Hepatocyte (in vitro differentiated cells): ENCODE measurements around the gene RPL6.

Experiments
- EZH2 ChIP-seq: fragments of 200-600 bp; sonication (generic); IDR thresholded peaks from 2 replicates; pipeline ENCODE4 v1.6.1; 2016; ENCODE audit warnings: antibody characterized with exemption, mild to moderate bottlenecking, borderline replicate concordance
- EZH2phosphoT487 ChIP-seq: fragments of 200-600 bp; sonication (generic); IDR thresholded peaks from one replicate; pipeline ENCODE4 v1.6.1; 2018; ENCODE audit warnings: antibody characterized with exemption, mild to moderate bottlenecking, low read depth, moderate library complexity; ENCODE audit not compliant: unreplicated experiment, severe bottlenecking
- TF ChIP-seq, protein P1 (sequence below): fragments of 200-600 bp; sonication (generic); IDR thresholded peaks from 2 replicates; pipeline ENCODE4 v1.5.1; 2016; ENCODE audit warnings: antibody characterized with exemption, mild to moderate bottlenecking; ENCODE audit not compliant: poor library complexity

DNA sequence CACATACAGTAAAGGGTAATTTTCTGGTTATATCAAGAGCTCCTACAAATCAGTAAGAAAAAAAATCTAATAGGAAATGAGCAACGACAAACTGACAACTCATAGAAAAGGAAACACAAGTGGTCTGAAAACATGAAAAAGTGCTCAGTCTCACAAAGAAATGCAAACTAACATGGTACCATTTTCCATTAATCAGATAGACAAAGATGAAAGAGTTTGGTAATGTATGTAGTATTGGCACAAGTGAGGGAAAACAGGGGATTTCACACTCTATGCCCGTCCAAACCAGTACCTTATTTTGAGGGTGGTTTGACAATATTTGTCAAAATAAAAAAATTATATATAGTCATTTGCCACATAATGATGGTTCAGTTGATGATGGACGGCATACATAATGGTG is 22.6 kb upstream of the RPL6 start:
- TF ChIP-seq, protein P1, sequence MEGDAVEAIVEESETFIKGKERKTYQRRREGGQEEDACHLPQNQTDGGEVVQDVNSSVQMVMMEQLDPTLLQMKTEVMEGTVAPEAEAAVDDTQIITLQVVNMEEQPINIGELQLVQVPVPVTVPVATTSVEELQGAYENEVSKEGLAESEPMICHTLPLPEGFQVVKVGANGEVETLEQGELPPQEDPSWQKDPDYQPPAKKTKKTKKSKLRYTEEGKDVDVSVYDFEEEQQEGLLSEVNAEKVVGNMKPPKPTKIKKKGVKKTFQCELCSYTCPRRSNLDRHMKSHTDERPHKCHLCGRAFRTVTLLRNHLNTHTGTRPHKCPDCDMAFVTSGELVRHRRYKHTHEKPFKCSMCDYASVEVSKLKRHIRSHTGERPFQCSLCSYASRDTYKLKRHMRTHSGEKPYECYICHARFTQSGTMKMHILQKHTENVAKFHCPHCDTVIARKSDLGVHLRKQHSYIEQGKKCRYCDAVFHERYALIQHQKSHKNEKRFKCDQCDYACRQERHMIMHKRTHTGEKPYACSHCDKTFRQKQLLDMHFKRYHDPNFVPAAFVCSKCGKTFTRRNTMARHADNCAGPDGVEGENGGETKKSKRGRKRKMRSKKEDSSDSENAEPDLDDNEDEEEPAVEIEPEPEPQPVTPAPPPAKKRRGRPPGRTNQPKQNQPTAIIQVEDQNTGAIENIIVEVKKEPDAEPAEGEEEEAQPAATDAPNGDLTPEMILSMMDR, result no peak
- TF ChIP-seq EZH2 (no peak), EZH2phosphoT487 (no peak)
